CD4-positive, alpha-beta T cell (primary cell): ENCODE data around the gene AGBL1. TPM values are rescaled to one million over a fixed set of nuclear protein-coding genes. Genes with fewer than 3 reads are reported as not detected.

Experiments used
- ATAC-seq: fragments of 200-7000 bp; cut with Tn5 transposase; one replicate; pipeline ENCODE4 v1.10.0; 2022; ENCODE audit warnings: mild to moderate bottlenecking; ENCODE audit not compliant: poor library complexity
- CTCF ChIA-PET: fragments of 350-600 bp; sonication (Branson Sonifier 250); formaldehyde crosslinking; loops from one replicate; lab custom pipeline; 2021; ENCODE audit warnings: antibody characterized with exemption, inconsistent platforms; lab: Charles Lee
- POLR2A ChIA-PET: fragments of 350-600 bp; sonication (Branson Sonifier 250); formaldehyde crosslinking; loops from one replicate; lab custom pipeline; 2021; ENCODE audit warnings: antibody characterized with exemption, inconsistent platforms; lab: Charles Lee
- DNase-seq, 14 experiments: peaks; one replicate each; pipeline ENCODE4 v3.0.0-alpha.2; 2013 to 2020; ENCODE audit warnings: mixed read lengths in 2 of 14
- H3K27ac ChIP-seq, 2 donors: one replicate each; pipeline versions ENCODE4 v1.5.1 to v1.7.0; 2013; ENCODE audit warnings: low read length in 2 of 2, low read depth in 1 of 2, mild to moderate bottlenecking in 1 of 2
- H3K27me3 ChIP-seq, 2 experiments: 1 replicate in 1 of 2; 2 replicates in 1 of 2; pipeline versions ENCODE4 v1.6.1 to v1.7.0; 2013; ENCODE audit warnings: low read length in 2 of 2, control low read depth in 1 of 2, mild to moderate bottlenecking in 1 of 2, moderate library complexity in 1 of 2; ENCODE audit not compliant: insufficient read depth in 2 of 2, control insufficient read depth in 1 of 2
- H3K36me3 ChIP-seq: one replicate; pipeline ENCODE4 v1.6.1; 2013; ENCODE audit warnings: low read length, control low read depth; ENCODE audit not compliant: insufficient read depth
- H3K4me1 ChIP-seq: one replicate; pipeline ENCODE4 v1.6.1; 2013; ENCODE audit warnings: low read length, control low read depth; ENCODE audit not compliant: insufficient read depth
- H3K4me3 ChIP-seq: one replicate; pipeline ENCODE4 v1.5.1; 2013; ENCODE audit warnings: mild to moderate bottlenecking, low read length, moderate library complexity
- H3K9me3 ChIP-seq, 2 experiments: 1 replicate in 1 of 2; 2 replicates in 1 of 2; pipeline versions ENCODE4 v1.6.1 to v1.7.0; 2013; ENCODE audit warnings: low read length in 2 of 2, mild to moderate bottlenecking in 2 of 2, control low read depth in 1 of 2, moderate library complexity in 1 of 2; ENCODE audit not compliant: control insufficient read depth in 1 of 2, insufficient read depth in 1 of 2
- H3K27ac Mint-ChIP-seq: one replicate; pipeline ENCODE4 v1.8.0; 2020; ENCODE audit warnings: mixed read lengths
- H3K27me3 Mint-ChIP-seq: one replicate; pipeline ENCODE4 v1.8.0; 2021; ENCODE audit warnings: mixed read lengths
- H3K36me3 Mint-ChIP-seq: one replicate; pipeline ENCODE4 v1.8.0; 2021; ENCODE audit warnings: low read depth, mixed read lengths
- H3K4me1 Mint-ChIP-seq: one replicate; pipeline ENCODE4 v1.8.0; 2021; ENCODE audit warnings: low read depth, mixed read lengths
- H3K4me3 Mint-ChIP-seq: one replicate; pipeline ENCODE4 v1.8.0; 2020; ENCODE audit warnings: mild to moderate bottlenecking, mixed read lengths
- H3K9me3 Mint-ChIP-seq: one replicate; pipeline ENCODE4 v1.8.0; 2020; ENCODE audit warnings: mixed read lengths
- CTCF ChIP-seq: fragments of 200-600 bp; IDR thresholded peaks from one replicate; pipeline ENCODE4 v1.8.0; 2022; ENCODE audit warnings: antibody characterized with exemption, mild to moderate bottlenecking
- intact Hi-C, 2 experiments: fragments of 100-400 bp; cut with DNase I in 1 of 2; cut with micrococcal nuclease in 1 of 2; formaldehyde crosslinking; loops; one replicate each; pipeline versions ENCODE4 v1.15.1 to v1.9.0; 2023 to 2025; cut with DNase I, micrococcal nuclease
- total RNA-seq, 174 experiments: library from RNA in 2 of 174; stranded (reverse) in 2 of 174; gene quantifications; one replicate each; pipeline ENCODE4 v1.2.3 and lab custom pipeline; 2021 to 2026

AGBL1 gene
- total RNA-seq, 2 experiments from 2014 or later = not detected

- Mint-ChIP-seq H3K9me3 (peaks cover 10% of the 10 kb centered on the region), H3K4me3 (no peak overlapping the region), H3K36me3 (no peaks in the 10 kb centered on the region), H3K4me1 (no peaks in the 10 kb centered on the region), H3K27ac (no peak overlapping the region), H3K27me3 (peaks cover 18% of the 10 kb centered on the region)
- ChIA-PET CTCF (no interaction called here), POLR2A (no interaction called here)
- no peak for TF ChIP-seq CTCF
- H3K27me3 ChIP-seq = no peaks in the 10 kb centered on the region
- H3K36me3 ChIP-seq = no peaks in the 10 kb centered on the region
- H3K27ac ChIP-seq = no peak overlapping the region
- H3K4me1 ChIP-seq = no peaks in the 10 kb centered on the region
- DNase-seq (no peak), ATAC-seq (no peak)
- intact Hi-C loops = no loop called here
- no peak overlapping the region for H3K4me3 ChIP-seq
- H3K9me3 ChIP-seq = no peaks in the 10 kb centered on the region
Observed at GRCh38 chr15:86701611-86701963, 621.9 kb downstream of the AGBL1 start.

GRCh38 chr15:86706813-86707212 lies 627.1 kb downstream of the AGBL1 start:
- Histone ChIP-seq H3K4me3 (no peak overlapping the region), H3K27ac (no peak overlapping the region), H3K27me3 (no peaks in the 10 kb centered on the region), H3K4me1 (no peaks in the 10 kb centered on the region), H3K36me3 (no peaks in the 10 kb centered on the region), H3K9me3 (no peaks in the 10 kb centered on the region)
- Mint-ChIP-seq H3K4me3 (no peak overlapping the region), H3K9me3 (peaks cover 4% of the 10 kb centered on the region), H3K27me3 (peaks cover 9% of the 10 kb centered on the region), H3K27ac (no peak overlapping the region), H3K36me3 (no peaks in the 10 kb centered on the region), H3K4me1 (no peaks in the 10 kb centered on the region)
- TF ChIP-seq CTCF = no peak
- ChIA-PET CTCF (no interaction called here), POLR2A (no interaction called here)
- intact Hi-C loops = no loop called here
- ATAC-seq (no peak), DNase-seq (no peak)

GRCh38 chr15:86711476-86711875 lies 631.8 kb downstream of the AGBL1 start:
- ChIA-PET POLR2A (no interaction called here), CTCF (no interaction called here)
- no peaks in the 10 kb centered on the region for H3K36me3 Mint-ChIP-seq
- ATAC-seq (no peak), DNase-seq (no peak)
- H3K4me3 ChIP-seq = no peak overlapping the region
- no peaks in the 10 kb centered on the region for H3K27me3 Mint-ChIP-seq
- H3K4me1 ChIP-seq = no peaks in the 10 kb centered on the region
- H3K4me1 Mint-ChIP-seq = no peaks in the 10 kb centered on the region
- no peaks in the 10 kb centered on the region for H3K27me3 ChIP-seq
- H3K9me3 Mint-ChIP-seq = no peaks in the 10 kb centered on the region
- H3K36me3 ChIP-seq = no peaks in the 10 kb centered on the region
- H3K27ac ChIP-seq = no peak overlapping the region
- no peaks in the 10 kb centered on the region for H3K9me3 ChIP-seq
- no peak overlapping the region for H3K4me3 Mint-ChIP-seq
- TF ChIP-seq CTCF = no peak
- intact Hi-C loops = no loop called here
- H3K27ac Mint-ChIP-seq = no peak overlapping the region
